NB4 (cell line): ENCODE data around the gene DPP4.

ENCODE experiments used
- CTCF ChIP-seq: IDR thresholded peaks from one replicate; pipeline ENCODE4 v1.5.1; 2012; ENCODE audit warnings: low read depth, low read length
- POLR2A ChIP-seq: IDR thresholded peaks from 2 replicates; pipeline ENCODE4 v1.6.1; 2011; ENCODE audit warnings: mild to moderate bottlenecking; ENCODE audit not compliant: insufficient read length; ENCODE audit errors: extremely low read depth

GRCh38 chr2:162041485-162041884, 32.5 kb downstream of the DPP4 start:
- no peak for TF ChIP-seq CTCF
- no peak for TF ChIP-seq POLR2A
